ENCODE data around the gene RCOR1. TPM values are rescaled to one million over a fixed set of nuclear protein-coding genes. Genes with fewer than 3 reads are reported as not detected.

Gene RCOR1
- total and polyA plus RNA-seq, 2 of the 8 experiments (the other 6 are each of a cell fraction or from before 2014, with no cell fraction given) = 12.3 to 26.3 TPM

GRCh38 chr14:102602421-102603292 lies 10.2 kb downstream of the RCOR1 start:
- Histone ChIP-seq H3K4me1 (replicated peaks in 1 of 4; ENCODE audit: control insufficient read depth in 3 of 4, insufficient read depth in 4 of 4, low read length in 3 of 4) (no peaks in the 10 kb centered on the region), H3K56ac (replicated peaks; ENCODE audit: insufficient read length, low read depth, low read length) (no peak overlapping the region), H4K20me1 (replicated peaks in 1 of 2; ENCODE audit: control insufficient read depth in 1 of 2, insufficient read depth in 2 of 2, low read length in 2 of 2) (peaks cover 3 to 10% of the 10 kb centered on the region in 2 experiments), H2BK20ac (ENCODE audit: low read length) (no peak overlapping the region), H3K27me3 (replicated peaks in 1 of 4; ENCODE audit: control insufficient read depth in 3 of 4, extremely low read depth in 1 of 4, insufficient read depth in 3 of 4, low read length in 3 of 4) (no peaks in the 10 kb centered on the region), H3K79me2 (ENCODE audit: control insufficient read depth in 1 of 2, insufficient read depth in 2 of 2, low read length in 2 of 2) (peaks cover 34 to 92% of the 10 kb centered on the region in 2 experiments), H2BK15ac (ENCODE audit: low read length) (no peak overlapping the region), H3K9ac (replicated peaks in 1 of 4; ENCODE audit: extremely low read depth in 1 of 4, low read depth in 3 of 4, low read length in 3 of 4) (no peak overlapping the region), H2BK5ac (ENCODE audit: low read depth, low read length) (no peak overlapping the region; the same call in 1 of the 2 replicates), H3K4me2 (ENCODE audit: insufficient read depth in 1 of 2, low read depth in 2 of 2, low read length in 2 of 2) (no peak overlapping the region), H2BK120ac (replicated peaks; ENCODE audit: low read depth, low read length) (no peak overlapping the region), H3K4ac (replicated peaks; ENCODE audit: insufficient read length, low read depth, low read length) (no peak overlapping the region), H2AK5ac (ENCODE audit: low read depth, low read length) (peak overlapping the region; percentile 65; the same call in 1 of the 2 replicates), H2BK12ac (ENCODE audit: low read depth, low read length) (no peak overlapping the region), H4K5ac (ENCODE audit: insufficient read length, low read depth, low read length) (no peak overlapping the region), H3K27ac (ENCODE audit: low read depth, low read length) (no peak overlapping the region), H3K23ac (ENCODE audit: insufficient read length) (no peak overlapping the region), H3K23me2 (ENCODE audit: low read depth, low read length) (no peaks in the 10 kb centered on the region), H3K4me3 (ENCODE audit: extremely low read depth in 1 of 4, insufficient read depth in 2 of 4, low read depth in 3 of 4, low read length in 4 of 4) (no peak overlapping the region), H3K79me1 (ENCODE audit: low read depth, low read length) (peaks cover 17% of the 10 kb centered on the region), H2AFZ (ENCODE audit: low read length) (no peak overlapping the region), H4K8ac (ENCODE audit: extremely low read depth, insufficient read depth, low read length) (no peak overlapping the region), H3K36me3 (ENCODE audit: control insufficient read depth in 2 of 4, insufficient read depth in 4 of 4, low read length in 3 of 4) (peaks cover 0 to 3% (median 1%) of the 10 kb centered on the region in 4 experiments; a peak in 2 of 8 replicates), H3K9me3 (ENCODE audit: insufficient read depth in 2 of 2, low read depth in 1 of 2, low read length in 1 of 2) (no peaks in the 10 kb centered on the region), H3K18ac (ENCODE audit: extremely low read depth, low read length) (no peak overlapping the region; the same call in 1 of the 2 replicates), H3K14ac (ENCODE audit: insufficient read length) (no peak overlapping the region), H4K91ac (replicated peaks; ENCODE audit: insufficient read length, low read length) (no peak overlapping the region)
- 84% methylated on average over 15 of the region's 16 CpGs; no CpG with 5 or more reads in 1 of the 2 experiments for WGBS, 2 experiments (ENCODE audit: extremely low coverage in 1 of 2, insufficient coverage in 1 of 2, insufficient read length in 1 of 2, insufficient replicate concordance in 2 of 2, low coverage in 1 of 2, low lambda C conversion rate in 2 of 2, missing lambda C conversion rate in 1 of 2)
- CTCF ChIA-PET (ENCODE audit: partially characterized antibody) = interaction anchor here (1.3 to 3.5 kb wide), 2 partner anchors 9 to 22 kb away, joined by 6 to 14 read pairs; no protein-coding TSS in a partner anchor
- FAIRE-seq (no peak), DNase-seq (ENCODE audit: low read depth in 1 of 2, low spot score in 2 of 2) (no peak)
- POLR2A ChIA-PET (ENCODE audit: partially characterized antibody) = no interaction called here
- TF ChIP-seq BACH1 (IDR thresholded peaks at IDR 0.05; ENCODE audit: low read length) (no peak), TBP (IDR thresholded peaks at IDR 0.05; ENCODE audit: low read depth, low read length) (no peak), KDM4A (IDR thresholded peaks at IDR 0.05; ENCODE audit: low read depth, low read length, severe bottlenecking) (no peak), SP4 (IDR thresholded peaks at IDR 0.05; ENCODE audit: low read length) (no peak), RFX5 (IDR thresholded peaks at IDR 0.05; ENCODE audit: borderline replicate concordance, low read depth, low read length) (no peak), TAF7 (optimal IDR thresholded peaks at IDR 0.05; ENCODE audit: borderline replicate concordance, low read depth, low read length) (no peak), HDAC6 (IDR thresholded peaks at IDR 0.05; ENCODE audit: low read depth, low read length) (no peak)
